NCI-H345 treated with DMSO at 0.1 percent for 48 hours (cell line): ENCODE measurements around the gene TADA2A.
A peak's percentile ranks its signal among the peaks of the same experiment; 100 is the strongest.
"Not testable (repeated sequence)": the region's sequence is repeated elsewhere in the genome, so short reads cannot be mapped to it uniquely, and the experiment has no call there.

Experiments
- DNase-seq: peaks from one replicate; lab custom pipeline; 2025; ENCODE audit not compliant: unreplicated experiment; lab: John Stamatoyannopoulos, UW

The TADA2A gene

DNA sequence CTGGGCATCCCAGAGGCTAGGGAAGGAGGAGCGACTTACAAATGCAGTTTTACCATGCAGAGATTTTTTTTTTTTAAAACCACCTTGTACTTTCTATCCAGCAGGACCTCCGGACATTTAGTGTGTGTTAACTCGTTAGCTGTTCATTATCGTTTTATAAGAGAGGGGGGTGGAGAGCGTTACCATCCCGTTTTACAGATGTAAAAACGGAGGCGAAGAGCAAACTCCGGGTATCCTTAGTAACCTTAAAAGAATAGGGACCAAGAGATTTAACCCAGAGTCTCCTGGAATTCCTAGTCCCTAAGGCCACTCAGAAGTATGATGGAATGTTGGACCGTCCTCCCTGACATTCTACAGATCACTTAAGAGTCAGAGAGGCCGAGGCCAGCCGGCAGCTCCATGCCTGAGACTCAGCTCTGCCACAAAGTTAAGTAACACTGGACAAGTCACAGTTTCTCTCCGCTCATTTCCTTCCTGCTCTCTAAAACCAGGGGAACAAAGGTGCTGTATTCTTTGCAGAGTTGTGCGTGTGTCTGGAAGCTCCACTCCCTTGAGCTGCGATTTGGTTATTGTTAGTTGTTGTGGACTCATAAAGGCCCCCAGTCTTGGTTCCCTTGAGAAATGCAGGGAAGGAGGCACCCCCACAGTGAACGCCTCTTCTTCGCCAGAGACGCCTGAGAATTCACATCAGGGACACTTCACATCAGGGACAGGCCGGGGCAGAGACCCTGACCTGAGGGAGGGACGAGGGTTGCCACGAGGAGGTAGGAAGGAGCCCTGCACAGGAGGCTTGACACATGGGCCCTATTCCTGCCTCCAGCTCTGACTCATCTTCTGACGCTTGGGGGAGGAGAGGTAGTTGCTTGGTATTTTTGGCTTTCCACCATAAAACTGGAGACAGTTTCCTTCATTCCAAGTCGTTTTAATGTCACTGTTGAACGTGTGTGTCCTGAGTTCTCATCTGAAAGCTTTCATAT, 84.2 kb downstream of the TADA2A start:
- no peak for DNase-seq

- no peak for DNase-seq
These were observed 85.5 kb downstream of the TADA2A start for GRCh38 chr17:37492167-37492566.

DNA sequence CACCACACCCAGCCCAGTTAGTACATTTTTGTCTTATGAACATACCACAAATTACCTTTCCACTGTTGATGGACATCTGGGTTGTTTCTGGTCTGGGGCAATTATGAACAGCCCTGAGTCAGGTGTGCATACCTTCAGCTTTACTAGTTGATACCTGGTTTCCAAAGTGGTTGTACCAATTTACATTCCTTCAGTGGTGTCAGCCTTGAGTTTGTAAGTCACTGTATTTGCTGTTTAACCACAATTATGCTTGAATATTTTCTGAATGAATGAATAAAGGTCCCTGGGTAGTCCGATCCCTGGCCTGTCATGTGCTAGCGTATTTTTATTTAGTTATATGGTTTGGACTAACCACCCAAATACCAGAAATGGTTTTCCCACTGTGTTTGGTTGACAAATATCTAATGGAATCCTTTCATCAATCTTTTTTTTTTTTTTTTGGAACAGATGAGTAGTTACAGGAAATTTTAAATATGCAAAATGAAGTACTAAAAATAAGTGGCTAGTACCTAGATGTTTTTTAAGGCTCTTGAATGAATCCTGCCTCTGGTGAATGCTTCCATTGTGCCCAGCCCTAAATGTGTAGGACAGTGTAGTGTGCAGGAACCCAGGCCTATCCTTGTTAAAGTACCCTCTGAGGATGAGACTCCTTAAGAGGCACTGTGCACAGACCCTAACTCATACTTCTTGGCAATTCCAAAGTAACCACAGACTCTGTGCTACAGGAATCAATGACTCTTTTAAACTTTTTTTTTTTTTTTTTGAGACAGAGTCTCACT, 86.8 kb downstream of the TADA2A start:
- DNase-seq = no peak

- no peak for DNase-seq
These were observed 87.7 kb downstream of the TADA2A start for GRCh38 chr17:37494401-37494831.

GRCh38 chr17:37494971-37495370, 88.3 kb downstream of the TADA2A start:
- DNase-seq = no peak

- no peak for DNase-seq
These were observed 93.7 kb downstream of the TADA2A start for GRCh38 chr17:37500378-37500777.

- DNase-seq = no peak
These were observed 95.6 kb downstream of the TADA2A start for GRCh38 chr17:37502009-37502936.

DNA sequence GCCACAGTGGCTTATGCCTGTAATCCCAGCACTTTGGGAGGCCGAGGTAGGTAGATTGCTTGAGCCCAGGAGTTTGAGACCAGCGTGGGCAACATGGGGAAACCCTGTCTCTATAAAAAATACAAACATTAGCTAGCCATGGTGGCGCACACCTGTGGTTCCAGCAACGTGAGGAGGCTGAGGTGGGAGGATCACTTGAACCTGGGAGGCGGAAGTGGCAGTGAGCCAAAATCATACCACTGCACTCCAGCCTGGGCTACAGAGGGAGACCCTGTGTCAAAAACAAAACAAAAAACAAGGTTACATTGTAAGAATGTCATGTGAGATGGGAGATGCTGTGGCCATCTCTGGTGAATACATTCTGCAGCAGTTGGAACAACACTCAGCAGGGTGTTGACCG, 96.5 kb downstream of the TADA2A start:
- no peak for DNase-seq

DNA sequence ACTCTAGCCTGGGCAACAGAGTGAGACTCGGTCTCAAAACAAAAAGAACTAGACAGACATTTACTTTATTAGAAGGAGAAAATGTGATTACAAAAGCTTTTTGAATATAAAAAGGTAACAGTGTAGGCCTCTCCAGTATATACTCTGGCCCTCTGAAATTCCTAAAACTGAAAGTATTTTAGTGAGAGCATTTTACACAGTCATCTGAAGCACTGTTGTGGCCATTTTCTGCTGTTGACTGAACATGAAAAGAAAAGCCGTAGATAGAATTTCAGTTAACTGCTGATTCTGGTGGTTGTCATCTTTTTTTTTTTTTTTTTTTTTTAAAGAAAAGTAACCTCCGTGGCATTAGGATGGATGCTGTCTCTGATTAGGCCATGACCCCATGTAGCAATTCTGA, 98.6 kb downstream of the TADA2A start:
- DNase-seq = no peak

GRCh38 chr17:37506678-37507077, 100.0 kb downstream of the TADA2A start:
- DNase-seq = peak; percentile 0

DNA sequence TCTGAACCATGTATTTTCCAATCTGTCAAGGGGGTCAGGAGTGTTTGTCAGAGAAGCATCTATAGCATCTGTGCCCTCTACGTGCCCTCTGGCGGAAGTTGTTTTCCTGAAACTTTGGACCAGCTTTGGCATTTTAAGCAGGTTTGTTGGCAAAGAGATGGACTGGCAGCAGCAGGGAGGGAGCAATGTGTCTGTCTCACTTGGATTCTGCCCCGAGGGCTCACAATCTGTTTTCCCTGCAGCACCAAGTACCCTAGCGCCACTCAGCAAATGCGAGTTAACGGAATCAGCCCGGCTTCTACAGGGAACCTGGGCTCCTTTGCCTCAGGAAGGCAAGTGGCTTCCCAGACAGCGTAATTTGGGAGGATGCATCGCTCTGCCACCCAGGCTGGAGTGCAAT, 100.4 kb downstream of the TADA2A start:
- no peak for DNase-seq

- DNase-seq = no peak
These were observed 103.4 kb downstream of the TADA2A start for GRCh38 chr17:37510056-37510455.

DNA sequence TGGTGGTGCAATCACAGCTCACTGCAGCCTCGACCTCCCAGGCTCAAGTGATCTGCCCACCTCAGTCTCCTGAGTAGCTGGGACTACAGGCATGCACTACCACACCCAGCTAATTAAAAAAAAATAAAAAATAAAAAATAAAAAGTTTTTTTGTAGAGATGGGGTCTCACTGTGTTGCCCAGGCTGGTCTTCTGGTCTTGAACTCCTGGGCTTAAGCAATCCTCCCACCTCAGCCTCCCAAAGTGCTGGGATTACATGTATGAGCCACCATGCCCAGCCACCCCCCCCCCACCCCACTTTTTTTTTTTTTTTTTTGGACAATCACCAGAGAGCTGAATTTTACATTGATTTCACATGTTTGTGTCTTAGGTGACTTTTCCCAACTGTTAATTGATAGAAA, 105.0 kb downstream of the TADA2A start:
- DNase-seq = not testable (repeated sequence)

GRCh38 chr17:37512442-37513068, 105.9 kb downstream of the TADA2A start:
- DNase-seq = no peak

GRCh38 chr17:37513711-37514110, 107.0 kb downstream of the TADA2A start:
- no peak for DNase-seq

DNA sequence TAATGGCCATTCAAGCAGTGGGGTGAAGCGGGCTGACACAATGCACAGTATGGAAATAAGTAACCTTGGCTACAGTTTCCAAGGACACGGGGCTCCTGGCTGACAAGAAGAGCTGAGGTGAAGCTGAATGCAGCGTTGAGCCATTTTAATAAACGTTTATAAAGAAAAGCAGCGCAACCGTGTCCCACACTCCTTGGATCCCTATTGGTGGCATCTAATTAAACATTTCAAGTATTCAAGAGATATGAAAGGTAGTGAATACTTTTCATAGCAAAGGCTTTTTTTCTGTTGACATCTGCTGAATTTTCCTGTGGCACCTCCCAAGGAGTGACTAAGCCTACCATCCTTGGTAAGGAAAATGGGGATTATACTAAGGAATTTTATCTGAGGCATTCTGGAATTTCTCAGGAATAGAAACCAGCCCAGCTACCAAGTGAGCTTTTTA, 109.5 kb downstream of the TADA2A start:
- DNase-seq = no peak

DNA sequence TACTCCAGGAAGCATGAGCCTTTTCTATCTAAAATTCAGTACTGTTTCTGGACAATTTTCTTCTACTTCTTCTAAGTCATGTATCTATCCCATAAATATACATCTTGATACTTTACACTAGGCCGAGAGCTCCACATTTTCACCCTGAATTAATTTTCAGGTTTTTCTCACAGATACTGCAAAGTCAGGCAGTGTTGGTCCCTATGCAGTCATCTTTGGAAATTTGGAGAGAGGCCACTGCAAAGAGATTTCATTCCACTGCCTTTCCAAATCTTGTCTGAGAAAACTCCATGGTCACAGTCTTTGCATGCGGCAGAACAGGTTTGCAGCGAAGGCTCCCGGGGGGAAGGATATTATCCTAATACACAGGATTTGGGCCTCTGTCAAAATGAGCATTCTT, 111.2 kb downstream of the TADA2A start:
- no peak for DNase-seq

- no peak for DNase-seq
These were observed 112.1 kb downstream of the TADA2A start for GRCh38 chr17:37518826-37519225.

DNA sequence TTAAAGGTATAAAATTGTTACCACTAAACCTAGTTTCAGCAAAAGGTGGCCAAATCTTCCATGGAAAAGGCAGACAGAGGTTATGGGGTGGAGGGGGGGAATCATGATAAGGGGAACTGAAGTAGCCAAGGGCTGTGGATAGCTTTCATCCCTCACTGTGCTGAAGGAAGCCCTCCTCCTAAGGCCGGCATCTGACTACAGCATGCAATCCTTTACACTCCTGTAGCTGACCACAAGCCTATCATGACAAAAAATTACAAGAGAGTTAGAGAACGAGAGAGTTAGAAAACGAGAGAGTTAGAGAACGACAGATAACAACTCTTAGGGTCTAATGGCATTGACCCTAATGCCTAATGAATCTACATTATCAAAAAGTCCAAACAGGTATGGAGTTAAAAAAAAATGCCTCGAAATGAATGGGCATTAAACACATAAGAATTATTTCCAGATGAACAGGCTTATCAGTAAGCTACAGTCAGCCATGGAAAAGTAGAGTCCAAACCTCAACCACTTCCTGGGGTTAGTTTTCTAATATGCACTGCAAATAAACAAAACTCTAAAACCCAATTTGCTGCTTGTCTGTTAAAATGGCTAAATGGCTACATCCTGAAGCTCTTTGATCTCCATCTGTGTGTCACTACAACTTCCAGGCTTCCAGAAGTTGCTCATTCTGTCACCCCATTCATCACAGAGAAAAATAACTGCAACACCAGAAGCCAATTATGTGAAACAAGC, 112.7 kb downstream of the TADA2A start:
- DNase-seq = no peak

- no peak for DNase-seq
These were observed 113.5 kb downstream of the TADA2A start for GRCh38 chr17:37520174-37520573.
